Thoracic aorta (tissue), 2 donors: ENCODE measurements around the gene DCBLD1. TPM values are rescaled to one million over a fixed set of nuclear protein-coding genes. Genes with fewer than 3 reads are reported as not detected.
A peak's percentile ranks its signal among the peaks of the same experiment; 100 is the strongest.
"Not testable (repeated sequence)": the region's sequence is repeated elsewhere in the genome, so short reads cannot be mapped to it uniquely, and the experiment has no call there.

Experiments used
- ATAC-seq: fragments of 150-250 bp; one replicate; pipeline ENCODE4 v1.8.0; 2017; ENCODE audit warnings: low read depth; ENCODE audit not compliant: insufficient number of reproducible peaks, low FRiP score
- DNase-seq: peaks from one replicate; pipeline ENCODE4 v3.0.0-alpha.2; 2020; ENCODE audit warnings: low spot score
- H3K27ac ChIP-seq, 2 donors: fragments of 200-600 bp; sonication (generic); 1 replicate in 1 of 2; 2 replicates in 1 of 2; pipeline ENCODE4 v1.5.1; 2016; ENCODE audit warnings: mild to moderate bottlenecking in 2 of 2, moderate library complexity in 2 of 2
- H3K27me3 ChIP-seq: fragments of 200-600 bp; sonication (generic); replicated peaks from 2 replicates; pipeline ENCODE4 v1.6.0; 2016; ENCODE audit warnings: mild to moderate bottlenecking; ENCODE audit not compliant: insufficient read depth
- H3K36me3 ChIP-seq: fragments of 200-600 bp; sonication (generic); one replicate; pipeline ENCODE4 v1.5.1; 2016
- H3K4me1 ChIP-seq, 2 donors: fragments of 200-600 bp; sonication (generic); 1 replicate in 1 of 2; 2 replicates in 1 of 2; pipeline versions ENCODE4 v1.5.1 to v1.6.0; 2016; ENCODE audit warnings: low read depth in 2 of 2, mild to moderate bottlenecking in 1 of 2; ENCODE audit not compliant: control insufficient read depth in 1 of 2
- H3K4me3 ChIP-seq: fragments of 200-600 bp; sonication (generic); 2 replicates; pipeline ENCODE4 v1.5.1; 2016; ENCODE audit warnings: mild to moderate bottlenecking
- H3K9me3 ChIP-seq: fragments of 200-600 bp; sonication (generic); 2 replicates; pipeline ENCODE4 v1.5.1; 2016
- total RNA-seq, 2 donors: library from RNA; depleted of rRNA; stranded (reverse); fragments of >200 nt; gene quantifications; one replicate each; pipeline versions ENCODE4 v1.1.0 to v1.2.3, GENCODE V29; 2016
- TF ChIP-seq, protein P1 (sequence below): fragments of 200-600 bp; sonication (generic); IDR thresholded peaks from one replicate; pipeline ENCODE4 v1.5.1; 2019; ENCODE audit warnings: antibody characterized with exemption

Gene DCBLD1
- 10 to 100 TPM in 1 of 2 donors, 1 to 10 TPM in 1; 6.4 to 33.2 TPM for total RNA-seq

DNA sequence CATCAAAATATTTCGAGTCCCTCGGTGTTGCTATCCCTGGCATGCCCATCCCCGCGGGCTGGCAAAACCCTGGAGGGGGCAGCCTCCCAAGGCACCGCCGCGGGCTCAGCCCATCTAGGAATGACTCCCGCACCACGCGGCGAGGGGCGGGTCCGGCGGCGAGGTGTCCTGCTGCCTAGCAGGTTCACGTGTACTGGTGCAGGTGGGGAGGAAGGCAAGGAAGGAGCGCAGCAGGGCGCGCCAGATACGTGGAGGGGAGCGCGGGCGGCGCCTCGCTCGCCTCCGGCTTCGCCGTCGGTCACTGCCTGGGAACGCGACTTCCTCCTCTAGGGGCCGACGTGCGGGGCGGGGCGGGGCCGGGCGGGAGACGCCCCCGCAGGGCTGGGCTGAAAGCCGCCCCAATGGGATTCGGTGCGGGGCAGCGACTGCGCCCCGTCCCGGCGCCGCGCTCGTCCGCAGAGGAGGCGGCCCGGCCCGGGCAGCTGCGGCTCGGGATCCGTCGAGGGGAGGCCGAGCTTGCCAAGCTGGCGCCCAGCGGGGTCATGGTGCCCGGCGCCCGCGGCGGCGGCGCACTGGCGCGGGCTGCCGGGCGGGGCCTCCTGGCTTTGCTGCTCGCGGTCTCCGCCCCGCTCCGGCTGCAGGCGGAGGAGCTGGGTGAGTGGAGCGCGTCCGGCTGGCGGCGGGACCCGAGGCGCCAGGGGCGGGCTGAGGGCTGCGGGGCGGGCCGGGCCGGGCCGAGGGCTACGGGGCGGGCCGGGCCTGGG, at the start of gene DCBLD1:
DCBLD1 (plus strand) TSS at position 435 of the 764 bp plus-strand sequence; CDS start at position 543, 108 bp downstream.
- Histone ChIP-seq H3K9me3 (no peaks in the 10 kb centered on the region), H3K27me3 (no peaks in the 10 kb centered on the region), H3K4me1 (peaks cover 13 to 19% of the 10 kb centered on the region in 2 donors), H3K4me3 (peak within 1 kb of the TSS; percentile 99), H3K36me3 (no peaks in the 10 kb centered on the region), H3K27ac (peak within 1 kb of the TSS; percentile 90 to 96)
- DNase-seq (peak; percentile 3), ATAC-seq (peak; percentile 76)
- TF ChIP-seq, protein P1, sequence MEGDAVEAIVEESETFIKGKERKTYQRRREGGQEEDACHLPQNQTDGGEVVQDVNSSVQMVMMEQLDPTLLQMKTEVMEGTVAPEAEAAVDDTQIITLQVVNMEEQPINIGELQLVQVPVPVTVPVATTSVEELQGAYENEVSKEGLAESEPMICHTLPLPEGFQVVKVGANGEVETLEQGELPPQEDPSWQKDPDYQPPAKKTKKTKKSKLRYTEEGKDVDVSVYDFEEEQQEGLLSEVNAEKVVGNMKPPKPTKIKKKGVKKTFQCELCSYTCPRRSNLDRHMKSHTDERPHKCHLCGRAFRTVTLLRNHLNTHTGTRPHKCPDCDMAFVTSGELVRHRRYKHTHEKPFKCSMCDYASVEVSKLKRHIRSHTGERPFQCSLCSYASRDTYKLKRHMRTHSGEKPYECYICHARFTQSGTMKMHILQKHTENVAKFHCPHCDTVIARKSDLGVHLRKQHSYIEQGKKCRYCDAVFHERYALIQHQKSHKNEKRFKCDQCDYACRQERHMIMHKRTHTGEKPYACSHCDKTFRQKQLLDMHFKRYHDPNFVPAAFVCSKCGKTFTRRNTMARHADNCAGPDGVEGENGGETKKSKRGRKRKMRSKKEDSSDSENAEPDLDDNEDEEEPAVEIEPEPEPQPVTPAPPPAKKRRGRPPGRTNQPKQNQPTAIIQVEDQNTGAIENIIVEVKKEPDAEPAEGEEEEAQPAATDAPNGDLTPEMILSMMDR = no peak

DNA sequence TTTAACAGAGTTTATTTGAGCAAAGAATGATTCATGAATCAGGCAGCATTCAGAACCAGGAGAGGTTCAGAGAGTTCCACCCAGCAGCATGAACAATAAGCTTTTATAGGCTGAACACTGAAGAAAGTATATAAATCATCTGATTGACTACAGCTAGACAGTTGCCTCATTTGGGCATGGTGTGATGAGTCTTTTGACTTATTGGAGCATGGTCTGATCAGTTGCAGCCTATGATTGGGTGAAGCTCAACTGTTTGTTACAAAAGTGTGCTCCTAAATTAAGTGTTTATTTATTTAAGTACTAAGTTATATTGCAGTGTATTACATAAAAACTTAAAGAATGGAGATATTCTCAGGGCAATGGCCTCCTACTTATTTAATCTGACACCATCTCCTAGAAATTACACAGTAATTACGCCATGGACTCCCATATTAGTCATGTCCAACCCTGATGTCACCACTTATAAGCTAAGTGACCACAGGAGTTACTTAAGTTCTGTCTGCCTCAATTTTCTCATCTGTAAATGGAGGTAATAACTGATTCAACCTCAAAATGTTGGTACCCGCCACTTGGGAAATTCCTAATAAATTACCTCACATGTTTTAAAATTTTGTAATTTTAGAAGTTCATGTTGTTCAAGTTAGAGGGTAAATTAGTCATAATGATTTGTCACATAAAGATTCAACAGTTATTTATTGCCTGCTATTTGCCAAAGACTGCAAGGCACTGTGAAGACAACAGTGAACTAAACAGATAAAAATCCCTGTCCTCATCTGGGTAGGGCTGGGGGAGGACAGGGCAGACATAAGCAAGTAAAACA, 41.6 kb upstream of the DCBLD1 start:
- no peak for DNase-seq
- Histone ChIP-seq H3K4me3 (no peak overlapping the region), H3K27ac (no peak overlapping the region), H3K36me3 (no peaks in the 10 kb centered on the region), H3K9me3 (no peaks in the 10 kb centered on the region), H3K4me1 (no peaks in the 10 kb centered on the region), H3K27me3 (no peaks in the 10 kb centered on the region)
- ATAC-seq = no peak
- TF ChIP-seq, protein P1 = no peak

- ATAC-seq = no peak
Measured at GRCh38 chr6:117441824-117442264, 40.6 kb upstream of the DCBLD1 start.

DNA sequence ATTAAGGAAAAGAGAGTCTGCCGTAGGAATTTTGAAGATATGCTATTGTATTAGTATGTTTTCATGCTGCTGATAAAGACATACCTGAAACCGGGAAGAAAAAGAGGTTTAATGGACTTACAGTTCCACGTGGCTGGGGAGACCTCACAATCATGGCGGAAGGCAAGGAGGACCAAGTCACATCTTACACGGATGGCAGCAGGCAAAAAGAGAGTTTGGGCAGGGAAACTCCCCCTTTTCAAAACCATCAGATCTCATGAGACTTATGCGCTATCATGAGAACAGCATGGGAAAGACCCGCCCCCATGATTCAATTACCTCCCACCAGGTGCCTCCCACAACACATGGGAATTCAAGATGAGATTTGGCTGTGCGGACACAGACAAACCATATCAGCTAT, 40.2 kb upstream of the DCBLD1 start:
- not testable (repeated sequence) for DNase-seq, ATAC-seq, H3K9me3 ChIP-seq, H3K4me3 ChIP-seq, H3K27ac ChIP-seq, H3K4me1 ChIP-seq, H3K36me3 ChIP-seq, H3K27me3 ChIP-seq

More at GRCh38 chr6:117441824-117442264, 40.6 kb upstream of the DCBLD1 start:
- Histone ChIP-seq H3K27ac (no peak overlapping the region), H3K4me1 (peaks cover 0 to under 1% of the 10 kb centered on the region in 2 donors), H3K27me3 (no peaks in the 10 kb centered on the region), H3K4me3 (no peak overlapping the region), H3K36me3 (no peaks in the 10 kb centered on the region), H3K9me3 (no peaks in the 10 kb centered on the region)
- no peak for DNase-seq
- TF ChIP-seq, protein P1 = no peak

- ATAC-seq = no peak
- H3K4me3 ChIP-seq = no peak overlapping the region
- H3K36me3 ChIP-seq = no peaks in the 10 kb centered on the region
- H3K27ac ChIP-seq = no peak overlapping the region
- H3K9me3 ChIP-seq = no peaks in the 10 kb centered on the region
- peaks cover 9 to 25% of the 10 kb centered on the region in 2 donors for H3K4me1 ChIP-seq
- no peak for DNase-seq
- TF ChIP-seq, protein P1 = no peak
- H3K27me3 ChIP-seq = no peaks in the 10 kb centered on the region
Measured at GRCh38 chr6:117444600-117444999, 37.9 kb upstream of the DCBLD1 start.
